Osteocyte (in vitro differentiated cells): ENCODE data around the gene DIP2C. TPM values are rescaled to one million over a fixed set of nuclear protein-coding genes. Genes with fewer than 3 reads are reported as not detected.

ENCODE experiments used
- DNase-seq: peaks from one replicate; pipeline ENCODE4 v3.0.0; 2021; ENCODE audit warnings: mixed read lengths; ENCODE audit not compliant: unreplicated experiment; ENCODE audit errors: extremely low spot score
- H3K27ac Mint-ChIP-seq: one replicate; pipeline ENCODE4 v1.8.0; 2021; ENCODE audit warnings: mild to moderate bottlenecking, mixed read lengths; ENCODE audit not compliant: unreplicated experiment
- H3K27me3 Mint-ChIP-seq: one replicate; pipeline ENCODE4 v1.8.0; 2021; ENCODE audit warnings: mixed read lengths; ENCODE audit not compliant: unreplicated experiment
- H3K36me3 Mint-ChIP-seq: one replicate; pipeline ENCODE4 v1.8.0; 2021; ENCODE audit warnings: mixed read lengths; ENCODE audit not compliant: unreplicated experiment
- H3K4me1 Mint-ChIP-seq: one replicate; pipeline ENCODE4 v1.8.0; 2021; ENCODE audit warnings: mixed read lengths; ENCODE audit not compliant: unreplicated experiment
- H3K4me3 Mint-ChIP-seq: one replicate; pipeline ENCODE4 v1.8.0; 2021; ENCODE audit warnings: mild to moderate bottlenecking, moderate library complexity, mixed read lengths; ENCODE audit not compliant: unreplicated experiment
- H3K9me3 Mint-ChIP-seq: one replicate; pipeline ENCODE4 v1.8.0; 2021; ENCODE audit warnings: mixed read lengths; ENCODE audit not compliant: unreplicated experiment
- total RNA-seq: library from RNA; stranded (reverse); gene quantifications from 2 replicates; pipeline ENCODE4 v1.2.1, GENCODE V29; 2021
- TF ChIP-seq, protein P1 (sequence below): fragments of 200-600 bp; sonication (generic); IDR thresholded peaks from 2 replicates; pipeline ENCODE4 v1.5.0; 2021; ENCODE audit warnings: antibody characterized with exemption, mild to moderate bottlenecking, moderate library complexity

DIP2C gene
- total RNA-seq, 1 donor from 2014 or later: 36.8 TPM

DNA sequence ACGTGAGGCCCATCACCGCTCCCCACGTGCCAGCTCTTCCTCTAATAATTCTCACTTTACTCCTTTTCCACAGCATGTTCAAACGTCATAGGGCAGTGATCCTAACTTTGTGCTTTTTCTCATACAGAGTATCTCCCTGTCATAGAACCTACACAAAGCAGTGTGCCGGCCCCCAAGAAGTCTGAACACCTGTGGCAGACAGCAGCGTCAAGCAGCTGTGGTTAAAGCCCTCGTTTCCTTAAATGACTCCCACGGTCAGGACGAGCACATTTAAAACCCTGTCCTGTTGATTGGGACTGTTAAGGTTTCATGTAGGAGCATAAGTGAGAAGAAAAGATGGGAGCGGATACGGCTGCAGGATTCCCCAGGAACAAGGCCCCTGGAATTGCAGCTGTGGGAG, 267.2 kb downstream of the DIP2C start:
- H3K27ac Mint-ChIP-seq: no peak overlapping the region

GRCh38 chr10:421170-421569, 268.3 kb downstream of the DIP2C start:
- DNase-seq: no peak
- Mint-ChIP-seq H3K9me3 (no peaks in the 10 kb centered on the region), H3K27ac (peak overlapping the region; percentile 53), H3K4me1 (peaks cover 5% of the 10 kb centered on the region), H3K4me3 (no peak overlapping the region), H3K27me3 (no peaks in the 10 kb centered on the region), H3K36me3 (peaks cover 16% of the 10 kb centered on the region)
- TF ChIP-seq, protein P1, sequence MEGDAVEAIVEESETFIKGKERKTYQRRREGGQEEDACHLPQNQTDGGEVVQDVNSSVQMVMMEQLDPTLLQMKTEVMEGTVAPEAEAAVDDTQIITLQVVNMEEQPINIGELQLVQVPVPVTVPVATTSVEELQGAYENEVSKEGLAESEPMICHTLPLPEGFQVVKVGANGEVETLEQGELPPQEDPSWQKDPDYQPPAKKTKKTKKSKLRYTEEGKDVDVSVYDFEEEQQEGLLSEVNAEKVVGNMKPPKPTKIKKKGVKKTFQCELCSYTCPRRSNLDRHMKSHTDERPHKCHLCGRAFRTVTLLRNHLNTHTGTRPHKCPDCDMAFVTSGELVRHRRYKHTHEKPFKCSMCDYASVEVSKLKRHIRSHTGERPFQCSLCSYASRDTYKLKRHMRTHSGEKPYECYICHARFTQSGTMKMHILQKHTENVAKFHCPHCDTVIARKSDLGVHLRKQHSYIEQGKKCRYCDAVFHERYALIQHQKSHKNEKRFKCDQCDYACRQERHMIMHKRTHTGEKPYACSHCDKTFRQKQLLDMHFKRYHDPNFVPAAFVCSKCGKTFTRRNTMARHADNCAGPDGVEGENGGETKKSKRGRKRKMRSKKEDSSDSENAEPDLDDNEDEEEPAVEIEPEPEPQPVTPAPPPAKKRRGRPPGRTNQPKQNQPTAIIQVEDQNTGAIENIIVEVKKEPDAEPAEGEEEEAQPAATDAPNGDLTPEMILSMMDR: no peak

More for the DNA sequence above, 267.2 kb downstream of the DIP2C start:
- TF ChIP-seq, protein P1: no peak
- H3K27me3 Mint-ChIP-seq: no peaks in the 10 kb centered on the region
- peaks cover 5% of the 10 kb centered on the region for H3K4me1 Mint-ChIP-seq
- H3K9me3 Mint-ChIP-seq: no peaks in the 10 kb centered on the region
- no peak overlapping the region for H3K4me3 Mint-ChIP-seq
- DNase-seq: no peak
- peaks cover 16% of the 10 kb centered on the region for H3K36me3 Mint-ChIP-seq

- TF ChIP-seq, protein P1: no peak
Observed at GRCh38 chr10:420154-421121, 269.0 kb downstream of the DIP2C start.

GRCh38 chr10:418894-419293, 270.6 kb downstream of the DIP2C start:
- TF ChIP-seq, protein P1: no peak
- Mint-ChIP-seq H3K4me1 (peaks cover 5% of the 10 kb centered on the region), H3K36me3 (peaks cover 19% of the 10 kb centered on the region), H3K4me3 (no peak overlapping the region), H3K27me3 (no peaks in the 10 kb centered on the region), H3K9me3 (no peaks in the 10 kb centered on the region), H3K27ac (no peak overlapping the region)
- no peak for DNase-seq

More at GRCh38 chr10:420154-421121, 269.0 kb downstream of the DIP2C start:
- Mint-ChIP-seq H3K9me3 (no peaks in the 10 kb centered on the region), H3K4me1 (peaks cover 5% of the 10 kb centered on the region), H3K36me3 (peaks cover 18% of the 10 kb centered on the region), H3K27me3 (no peaks in the 10 kb centered on the region), H3K4me3 (no peak overlapping the region), H3K27ac (peak overlapping the region; percentile 53)
- DNase-seq: no peak

- Mint-ChIP-seq H3K4me3 (no peak overlapping the region), H3K36me3 (peaks cover 25% of the 10 kb centered on the region), H3K27me3 (no peaks in the 10 kb centered on the region), H3K4me1 (peaks cover 5% of the 10 kb centered on the region), H3K27ac (no peak overlapping the region), H3K9me3 (no peaks in the 10 kb centered on the region)
- TF ChIP-seq, protein P1: no peak
- DNase-seq: no peak
Observed at GRCh38 chr10:418226-418625, 271.2 kb downstream of the DIP2C start.
